ENCODE data around the gene HEXD.
"Not testable (repeated sequence)": the region's sequence is repeated elsewhere in the genome, so short reads cannot be mapped to it uniquely, and the experiment has no call there.

HEXD gene

GRCh38 chr17:82418001-82418986, at the start of gene HEXD, which contains the start of gene OGFOD3:
Gene HEXD (plus strand): TSS chr17:82418347. CDS start chr17:82419800, 1,453 bp downstream.
Gene OGFOD3 (minus strand): TSS chr17:82418586. CDS start chr17:82418485, 101 bp downstream.
- in situ Hi-C loops (cut with HindIII; ENCODE audit: low sequenced_read_pairs), result loop anchor here (10.0 kb wide), 1 partner anchor 53 kb away; no protein-coding TSS in a partner anchor

- in situ Hi-C loops (cut with HindIII; ENCODE audit: low sequenced_read_pairs), result loop anchor here (10.0 kb wide), 1 partner anchor 46 kb away; the partner anchor contains the start of genes HEXD and OGFOD3
Observed at GRCh38 chr17:82369211-82369610, 48.9 kb upstream of the HEXD start.

- in situ Hi-C loops (cut with HindIII; ENCODE audit: low sequenced_read_pairs), result no loop called here
Observed at GRCh38 chr17:82370471-82371332, 47.4 kb upstream of the HEXD start.

GRCh38 chr17:82371333-82372248, 46.6 kb upstream of the HEXD start, which contains the start of gene UTS2R:
Gene UTS2R (plus strand): TSS chr17:82371765. CDS start chr17:82374325, 2,560 bp downstream.
- in situ Hi-C loops (cut with HindIII; ENCODE audit: low sequenced_read_pairs), result no loop called here

GRCh38 chr17:82372249-82373071, 45.7 kb upstream of the HEXD start:
- in situ Hi-C loops (cut with HindIII; ENCODE audit: low sequenced_read_pairs), result no loop called here

GRCh38 chr17:82373072-82373452, 45.1 kb upstream of the HEXD start:
- in situ Hi-C loops (cut with HindIII; ENCODE audit: low sequenced_read_pairs), result not testable (repeated sequence)

- in situ Hi-C loops (cut with HindIII; ENCODE audit: low sequenced_read_pairs), result no loop called here
Observed at GRCh38 chr17:82373731-82374625, 44.2 kb upstream of the HEXD start.

- in situ Hi-C loops (cut with HindIII; ENCODE audit: low sequenced_read_pairs), result no loop called here
Observed at GRCh38 chr17:82374626-82375331, 43.4 kb upstream of the HEXD start.

GRCh38 chr17:82375359-82376041, 42.6 kb upstream of the HEXD start:
- in situ Hi-C loops (cut with HindIII; ENCODE audit: low sequenced_read_pairs), result no loop called here

- in situ Hi-C loops (cut with HindIII; ENCODE audit: low sequenced_read_pairs), result no loop called here
Observed at GRCh38 chr17:82376042-82376730, 42.0 kb upstream of the HEXD start.

- in situ Hi-C loops (cut with HindIII; ENCODE audit: low sequenced_read_pairs), result not testable (repeated sequence)
Observed at GRCh38 chr17:82377294-82377693, 40.9 kb upstream of the HEXD start.

GRCh38 chr17:82377924-82378740, 40.0 kb upstream of the HEXD start:
- in situ Hi-C loops (cut with HindIII; ENCODE audit: low sequenced_read_pairs), result no loop called here

- in situ Hi-C loops (cut with HindIII; ENCODE audit: low sequenced_read_pairs), result no loop called here
Observed at GRCh38 chr17:82378741-82379021, 39.5 kb upstream of the HEXD start.

- in situ Hi-C loops (cut with HindIII; ENCODE audit: low sequenced_read_pairs), result no loop called here
Observed at GRCh38 chr17:82380860-82381702, 37.1 kb upstream of the HEXD start.

- in situ Hi-C loops (cut with HindIII; ENCODE audit: low sequenced_read_pairs), result not testable (repeated sequence)
Observed at GRCh38 chr17:82381703-82382009, 36.5 kb upstream of the HEXD start.
